Spleen (tissue), 11 donors: ENCODE measurements around the gene FBXO9. TPM values are rescaled to one million over a fixed set of nuclear protein-coding genes. Genes with fewer than 3 reads are reported as not detected.

ENCODE experiments used
- DNase-seq: peaks from one replicate; pipeline ENCODE4 v3.0.0-alpha.2; 2020
- H3K27ac ChIP-seq, 8 donors: fragments of 200-600 bp; sonication (generic) in 7 of 8; 1 replicate in 4 of 8; 2 replicates in 4 of 8; pipeline versions ENCODE4 v1.5.0 to v1.8.0; 2016 to 2021; ENCODE audit warnings: inconsistent platforms in 4 of 8, mild to moderate bottlenecking in 4 of 8, moderate library complexity in 1 of 8
- H3K27me3 ChIP-seq, 7 donors: fragments of 200-600 bp; sonication (generic) in 6 of 7; replicated peaks in 1 of 7; 1 replicate in 4 of 7; 2 replicates in 3 of 7; pipeline versions ENCODE4 v1.5.0 to v1.8.0; 2016 to 2021; ENCODE audit warnings: inconsistent platforms in 3 of 7, mild to moderate bottlenecking in 1 of 7
- H3K36me3 ChIP-seq, 6 donors: fragments of 200-600 bp; sonication (generic) in 5 of 6; 1 replicate in 4 of 6; 2 replicates in 2 of 6; pipeline versions ENCODE4 v1.5.0 to v1.8.0; 2016 to 2021; ENCODE audit warnings: inconsistent platforms in 2 of 6
- H3K4me1 ChIP-seq, 6 donors: fragments of 200-600 bp; sonication (generic) in 5 of 6; 1 replicate in 3 of 6; 2 replicates in 3 of 6; pipeline versions ENCODE4 v1.5.0 to v1.8.0; 2016 to 2021; ENCODE audit warnings: inconsistent platforms in 3 of 6
- H3K4me3 ChIP-seq, 8 donors: fragments of 200-600 bp; sonication (generic) in 7 of 8; 1 replicate in 4 of 8; 2 replicates in 4 of 8; pipeline versions ENCODE4 v1.5.0 to v1.8.0; 2016 to 2021; ENCODE audit warnings: inconsistent platforms in 4 of 8, mild to moderate bottlenecking in 4 of 8, moderate library complexity in 2 of 8
- H3K9me3 ChIP-seq, 8 donors: fragments of 200-600 bp; sonication (generic) in 7 of 8; 1 replicate in 4 of 8; 2 replicates in 4 of 8; pipeline versions ENCODE4 v1.5.0 to v1.8.0; 2016 to 2021; ENCODE audit warnings: inconsistent platforms in 4 of 8
- CTCF ChIP-seq, 11 experiments: fragments of 200-600 bp in 7 of 11; fragments of 450-650 bp in 4 of 11; sonication (generic) in 4 of 11; IDR thresholded peaks in 8 of 11; conservative IDR thresholded peaks in 3 of 11; 1 replicate in 7 of 11; 2 replicates in 4 of 11; pipeline versions ENCODE4 v1.4.0 to v1.8.0; 2016 to 2021; ENCODE audit warnings: antibody characterized with exemption in 11 of 11, inconsistent platforms in 4 of 11, mild to moderate bottlenecking in 1 of 11
- POLR2A ChIP-seq, 3 donors: fragments of 450-650 bp; IDR thresholded peaks; one replicate each; pipeline ENCODE4 v1.5.1; 2017; ENCODE audit warnings: antibody characterized with exemption in 3 of 3, mild to moderate bottlenecking in 1 of 3
- POLR2AphosphoS5 ChIP-seq, 3 donors: sonication (generic); formaldehyde crosslinking; IDR thresholded peaks; one replicate each; pipeline ENCODE4 v1.5.1; 2017; ENCODE audit warnings: antibody characterized with exemption in 3 of 3
- WGBS, 5 donors: extraction: QIAGEN DNeasy Blood & Tissue Kit in 3 of 5; methylation state at CpG; one replicate each; pipeline versions ENCODE4 v1.1.5 to v1.1.7; 2013 to 2018; 5-methylcytosine and 5-hydroxymethylcytosine counted together
- intact Hi-C: fragments of 100-400 bp; cut with DNase I; formaldehyde crosslinking; loops from one replicate; pipeline ENCODE4 v1.15.0; 2023; ENCODE audit warnings: low total_unique reads
- polyA plus RNA-seq, 3 donors: library from polyadenylated mRNA; stranded (reverse); fragments of 200-250 nt; gene quantifications; one replicate each; pipeline ENCODE4 v1.2.1, GENCODE V29; 2013
- total RNA-seq, 7 donors: library from RNA; depleted of rRNA in 3 of 7; stranded (reverse); fragments of >200 nt in 3 of 7; fragmentation: NEBNext Ultra II Directional in 4 of 7; extraction: Animal tissue kit (Norgen Biotek cat#: 25700) in 4 of 7; gene quantifications; one replicate each; pipeline versions ENCODE4 v1.1.0 to v1.2.1, GENCODE V29; 2016 to 2021
- donor health status: healthy with polysubstance abuse.
- donor health status: DM: no; HTN: no; CAD: no; lungs with moderate emphysema.
- donor health status: DM: no; HTN: no; CAD: no.
- donor health status: Bipolar disorder and iron deficiency.
- donor health status: healthy.
- donor health status: DM: no; HTN: no; CAD: no.
- donor health status: DM: yes; HTN: yes; CAD: no.

The FBXO9 gene
- total and polyA plus RNA-seq, 10 donors = 21.4 to 115 (median 69.5) TPM

GRCh38 chr6:53032849-53033248 is 32.4 kb upstream of the FBXO9 start:
- DNase-seq = no peak
- Histone ChIP-seq H3K9me3 (no peaks in the 10 kb centered on the region), H3K4me1 (peaks cover 0 to 5% (median 0%) of the 10 kb centered on the region in 6 donors), H3K27me3 (no peaks in the 10 kb centered on the region), H3K36me3 (peaks cover 0 to 100% (median 31%) of the 10 kb centered on the region in 6 donors), H3K4me3 (no peak overlapping the region), H3K27ac (no peak overlapping the region)
- WGBS, 5 donors = 89 to 94% (median 91%) methylated on average over 4 of the region's 4 CpGs
- TF ChIP-seq POLR2AphosphoS5 (IDR thresholded peaks at IDR 0.05) (no peak), POLR2A (IDR thresholded peaks at IDR 0.05) (no peak), CTCF (IDR thresholded peaks at IDR 0.05 in 8 of 11, conservative IDR thresholded peaks at IDR 0.05 in 3 of 11) (no peak)
- intact Hi-C loops = no loop called here

- Histone ChIP-seq H3K4me3 (no peak overlapping the region), H3K4me1 (peaks cover 0 to 5% (median 0%) of the 10 kb centered on the region in 6 donors), H3K27me3 (no peaks in the 10 kb centered on the region), H3K36me3 (peaks cover 0 to 100% (median 33%) of the 10 kb centered on the region in 6 donors), H3K27ac (no peak overlapping the region), H3K9me3 (no peaks in the 10 kb centered on the region)
- 64 to 85% (median 73%) methylated on average over 4 of the region's 4 CpGs for WGBS, 5 donors
- intact Hi-C loops = no loop called here
- no peak for TF ChIP-seq CTCF (IDR thresholded peaks at IDR 0.05 in 8 of 11, conservative IDR thresholded peaks at IDR 0.05 in 3 of 11)
- TF ChIP-seq POLR2A (IDR thresholded peaks at IDR 0.05) = no peak
- no peak for TF ChIP-seq POLR2AphosphoS5 (IDR thresholded peaks at IDR 0.05)
- DNase-seq = no peak
Measured at GRCh38 chr6:53033764-53034163, 31.4 kb upstream of the FBXO9 start.

GRCh38 chr6:53035549-53036213 is 29.5 kb upstream of the FBXO9 start:
- TF ChIP-seq POLR2A (IDR thresholded peaks at IDR 0.05) = no peak
- no peak for TF ChIP-seq POLR2AphosphoS5 (IDR thresholded peaks at IDR 0.05)
- TF ChIP-seq CTCF (IDR thresholded peaks at IDR 0.05 in 8 of 11, conservative IDR thresholded peaks at IDR 0.05 in 3 of 11) = no peak
- H3K27me3 ChIP-seq = no peaks in the 10 kb centered on the region
- H3K4me3 ChIP-seq = no peak overlapping the region
- H3K36me3 ChIP-seq = peaks cover 0 to 100% (median 40%) of the 10 kb centered on the region in 6 donors
- DNase-seq = no peak
- no peak overlapping the region for H3K27ac ChIP-seq
- intact Hi-C loops = no loop called here
- WGBS, 5 donors = 70 to 81% (median 78%) methylated on average over 8 of the region's 8 CpGs
- H3K4me1 ChIP-seq = peaks cover 0 to 5% (median 0%) of the 10 kb centered on the region in 6 donors
- no peaks in the 10 kb centered on the region for H3K9me3 ChIP-seq

GRCh38 chr6:53038141-53038540 is 27.1 kb upstream of the FBXO9 start:
- no peak for DNase-seq
- Histone ChIP-seq H3K9me3 (no peaks in the 10 kb centered on the region), H3K4me3 (no peak overlapping the region), H3K4me1 (peaks cover 0 to 5% (median 0%) of the 10 kb centered on the region in 6 donors), H3K27ac (no peak overlapping the region), H3K27me3 (no peaks in the 10 kb centered on the region), H3K36me3 (peaks cover 0 to 85% (median 36%) of the 10 kb centered on the region in 6 donors)
- intact Hi-C loops = no loop called here
- no peak for TF ChIP-seq POLR2A (IDR thresholded peaks at IDR 0.05)
- no peak for TF ChIP-seq POLR2AphosphoS5 (IDR thresholded peaks at IDR 0.05)
- no peak for TF ChIP-seq CTCF (IDR thresholded peaks at IDR 0.05 in 8 of 11, conservative IDR thresholded peaks at IDR 0.05 in 3 of 11)
- WGBS, 5 donors = 43 to 97% (median 54%) methylated on average over 1 of the region's 1 CpG
